Skin of body (tissue), 2 donors: ENCODE results near the gene NPW. TPM values are rescaled to one million over a fixed set of nuclear protein-coding genes. Genes with fewer than 3 reads are reported as not detected.

Source experiments
- DNase-seq: peaks from one replicate; lab custom pipeline; 2025; lab: John Stamatoyannopoulos, UW
- total RNA-seq: library from RNA; depleted of rRNA; stranded (reverse); fragments of >200 nt; gene quantifications from one replicate; pipeline ENCODE4 v1.2.3, GENCODE V29; 2014

NPW gene
- total RNA-seq = 2.2 TPM

GRCh38 chr16:2019518-2019920, at the start of gene NPW:
Gene NPW, plus strand, starts transcription at chr16:2019785.
- DNase-seq = no peak

- DNase-seq = peak; percentile 93
Measured at GRCh38 chr16:1971796-1972489, 47.6 kb upstream of the NPW start, which contains the start of gene TBL3. Gene TBL3, plus strand, starts transcription at chr16:1972053. Its CDS starts 112 bp downstream, at chr16:1972165.

- no peak for DNase-seq
Measured at GRCh38 chr16:1972490-1972877, 47.1 kb upstream of the NPW start.

GRCh38 chr16:1973461-1974156, 46.0 kb upstream of the NPW start:
- DNase-seq = no peak

- DNase-seq = no peak
Measured at GRCh38 chr16:1974157-1975070, 45.2 kb upstream of the NPW start.

GRCh38 chr16:1975432-1976215, 44.0 kb upstream of the NPW start:
- DNase-seq = no peak

- DNase-seq = no peak
Measured at GRCh38 chr16:1976216-1976520, 43.4 kb upstream of the NPW start.

GRCh38 chr16:1976951-1977874, 42.4 kb upstream of the NPW start:
- DNase-seq = no peak

GRCh38 chr16:1977875-1978268, 41.7 kb upstream of the NPW start:
- no peak for DNase-seq

- DNase-seq = no peak
Measured at GRCh38 chr16:1978476-1979120, 41.0 kb upstream of the NPW start.

GRCh38 chr16:1979271-1980029, 40.1 kb upstream of the NPW start:
- DNase-seq = no peak

- no peak for DNase-seq
Measured at GRCh38 chr16:1980030-1980769, 39.4 kb upstream of the NPW start.

- DNase-seq = no peak
Measured at GRCh38 chr16:1980770-1981087, 38.9 kb upstream of the NPW start.

GRCh38 chr16:1981398-1981836, 38.2 kb upstream of the NPW start, which contains the start of gene NOXO1:
Gene NOXO1, minus strand, starts transcription at chr16:1981469. Its CDS starts 290 bp downstream, at chr16:1981179.
- DNase-seq = no peak

GRCh38 chr16:1982013-1982433, 37.6 kb upstream of the NPW start:
- DNase-seq = no peak

GRCh38 chr16:1982991-1983543, 36.5 kb upstream of the NPW start:
- no peak for DNase-seq

GRCh38 chr16:1983544-1984346, 35.8 kb upstream of the NPW start, which contains the start of gene GFER:
Gene GFER, plus strand, starts transcription at chr16:1984193. Its CDS starts 26 bp downstream, at chr16:1984219.
- DNase-seq = peak; percentile 86
